Uterus (tissue), 2 donors: ENCODE data around the gene COBLL1.

ENCODE experiments used
- CTCF ChIP-seq, 4 experiments: fragments of 200-600 bp in 2 of 4; fragments of 450-650 bp in 2 of 4; sonication (generic) in 2 of 4; IDR thresholded peaks; one replicate each; pipeline ENCODE4 v1.5.1; 2016 to 2019; ENCODE audit warnings: antibody characterized with exemption in 4 of 4, mild to moderate bottlenecking in 2 of 4, moderate library complexity in 1 of 4
- POLR2A ChIP-seq, 2 donors: fragments of 450-650 bp; IDR thresholded peaks; one replicate each; pipeline ENCODE4 v1.6.1; 2016; ENCODE audit warnings: antibody characterized with exemption in 2 of 2, mild to moderate bottlenecking in 1 of 2, moderate library complexity in 1 of 2

GRCh38 chr2:164766216-164766953 is 75.2 kb downstream of the COBLL1 start:
- TF ChIP-seq CTCF (IDR thresholded peaks at IDR 0.05): no peak
- TF ChIP-seq POLR2A (IDR thresholded peaks at IDR 0.05): no peak
